ENCODE results near the gene UBE2G1.

GRCh38 chr17:4395111-4395478 lies 28.6 kb upstream of the UBE2G1 start:
- no peak for TF ChIP-seq ZBTB1 (CRISPR knock-in tag; IDR thresholded peaks at IDR 0.05; ENCODE audit: borderline replicate concordance, low read depth)
- no peak for TF ChIP-seq ATF2 (CRISPR knock-in tag; IDR thresholded peaks at IDR 0.05)
- TF ChIP-seq SP1 (CRISPR knock-in tag; IDR thresholded peaks at IDR 0.05), result no peak
- TF ChIP-seq NR3C1 (CRISPR knock-in tag; IDR thresholded peaks at IDR 0.05), result no peak
- TF ChIP-seq KLF6 (CRISPR knock-in tag; IDR thresholded peaks at IDR 0.05; ENCODE audit: borderline replicate concordance), result no peak
- TF ChIP-seq, protein P1, sequence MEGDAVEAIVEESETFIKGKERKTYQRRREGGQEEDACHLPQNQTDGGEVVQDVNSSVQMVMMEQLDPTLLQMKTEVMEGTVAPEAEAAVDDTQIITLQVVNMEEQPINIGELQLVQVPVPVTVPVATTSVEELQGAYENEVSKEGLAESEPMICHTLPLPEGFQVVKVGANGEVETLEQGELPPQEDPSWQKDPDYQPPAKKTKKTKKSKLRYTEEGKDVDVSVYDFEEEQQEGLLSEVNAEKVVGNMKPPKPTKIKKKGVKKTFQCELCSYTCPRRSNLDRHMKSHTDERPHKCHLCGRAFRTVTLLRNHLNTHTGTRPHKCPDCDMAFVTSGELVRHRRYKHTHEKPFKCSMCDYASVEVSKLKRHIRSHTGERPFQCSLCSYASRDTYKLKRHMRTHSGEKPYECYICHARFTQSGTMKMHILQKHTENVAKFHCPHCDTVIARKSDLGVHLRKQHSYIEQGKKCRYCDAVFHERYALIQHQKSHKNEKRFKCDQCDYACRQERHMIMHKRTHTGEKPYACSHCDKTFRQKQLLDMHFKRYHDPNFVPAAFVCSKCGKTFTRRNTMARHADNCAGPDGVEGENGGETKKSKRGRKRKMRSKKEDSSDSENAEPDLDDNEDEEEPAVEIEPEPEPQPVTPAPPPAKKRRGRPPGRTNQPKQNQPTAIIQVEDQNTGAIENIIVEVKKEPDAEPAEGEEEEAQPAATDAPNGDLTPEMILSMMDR (IDR thresholded peaks at IDR 0.05 in 2 of 3, conservative IDR thresholded peaks at IDR 0.05 in 1 of 3; ENCODE audit: insufficient read depth in 2 of 3, low read depth in 1 of 3, low read length in 3 of 3), result no peak

Data from K562 (cell line).